ENCODE data around the gene MIB1.

Gene MIB1

DNA sequence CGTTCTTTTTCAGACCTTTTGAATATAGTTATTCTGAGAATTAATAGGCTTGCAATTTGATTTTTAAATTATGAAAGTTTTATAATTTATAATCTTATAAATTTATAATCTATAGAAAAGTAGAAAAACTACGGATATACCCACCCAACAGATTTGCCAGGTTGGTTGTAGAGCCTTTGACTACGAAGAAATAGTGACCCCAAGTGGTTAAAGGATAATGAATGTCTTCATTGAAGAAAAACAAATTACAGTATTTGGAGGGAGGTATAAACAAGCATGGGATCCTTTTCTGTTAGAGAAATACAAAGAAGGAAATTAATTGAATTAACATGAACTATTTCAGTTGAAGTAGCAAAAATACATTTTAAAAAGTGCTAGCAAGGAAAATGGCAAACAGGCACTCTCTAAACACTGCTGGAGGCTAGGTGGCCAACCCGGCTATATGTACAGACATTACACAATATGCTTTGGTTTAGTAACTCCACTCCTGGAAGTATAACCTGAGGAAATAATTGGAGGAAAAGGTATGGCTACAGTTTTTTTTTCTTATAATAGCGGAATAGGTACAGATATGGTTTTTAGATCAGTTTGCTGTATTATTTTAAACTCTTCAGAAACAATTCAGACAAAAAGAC, 110.9 kb downstream of the MIB1 start:
- peaks cover 64% of the 10 kb centered on the region for H3K36me3 ChIP-seq (ENCODE audit: control insufficient read depth, insufficient read depth, low read length)
- no peaks in the 10 kb centered on the region for H3K4me1 ChIP-seq (ENCODE audit: control insufficient read depth, insufficient read depth, low read length)
- no peak overlapping the region for H3K27ac ChIP-seq (ENCODE audit: low read depth, low read length)
- no peak overlapping the region for H3K4me3 ChIP-seq (ENCODE audit: low read depth, low read length)
- no peaks in the 10 kb centered on the region for H3K9me3 ChIP-seq (ENCODE audit: control insufficient read depth, insufficient read depth, low read length)
- H3K9ac ChIP-seq (ENCODE audit: low read depth, low read length), result no peak overlapping the region
- no peaks in the 10 kb centered on the region for H3K27me3 ChIP-seq (ENCODE audit: control insufficient read depth, insufficient read depth, low read length)

DNA sequence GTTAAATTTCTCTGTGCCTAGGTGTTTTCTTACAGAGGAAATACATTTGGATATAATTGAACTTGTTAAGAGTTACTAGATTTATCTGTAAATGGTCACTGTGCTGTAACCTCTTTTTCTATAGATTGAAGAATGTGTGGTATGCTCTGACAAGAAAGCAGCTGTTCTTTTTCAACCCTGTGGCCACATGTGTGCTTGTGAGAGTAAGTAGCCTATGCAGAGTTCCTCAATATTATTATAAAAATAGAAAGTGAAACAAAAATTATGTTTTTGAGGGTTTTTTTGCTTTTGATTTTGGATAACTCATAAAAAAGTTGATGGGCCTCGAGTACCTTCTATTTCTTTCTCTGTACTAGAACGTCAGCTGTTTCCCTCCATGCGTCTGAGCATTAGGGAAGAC, 112.4 kb downstream of the MIB1 start:
- no peak overlapping the region for H3K4me3 ChIP-seq (ENCODE audit: low read depth, low read length)
- no peaks in the 10 kb centered on the region for H3K4me1 ChIP-seq (ENCODE audit: control insufficient read depth, insufficient read depth, low read length)
- H3K9me3 ChIP-seq (ENCODE audit: control insufficient read depth, insufficient read depth, low read length), result no peaks in the 10 kb centered on the region
- H3K9ac ChIP-seq (ENCODE audit: low read depth, low read length), result no peak overlapping the region
- no peak overlapping the region for H3K27ac ChIP-seq (ENCODE audit: low read depth, low read length)
- H3K27me3 ChIP-seq (ENCODE audit: control insufficient read depth, insufficient read depth, low read length), result no peaks in the 10 kb centered on the region
- peaks cover 65% of the 10 kb centered on the region for H3K36me3 ChIP-seq (ENCODE audit: control insufficient read depth, insufficient read depth, low read length)

DNA sequence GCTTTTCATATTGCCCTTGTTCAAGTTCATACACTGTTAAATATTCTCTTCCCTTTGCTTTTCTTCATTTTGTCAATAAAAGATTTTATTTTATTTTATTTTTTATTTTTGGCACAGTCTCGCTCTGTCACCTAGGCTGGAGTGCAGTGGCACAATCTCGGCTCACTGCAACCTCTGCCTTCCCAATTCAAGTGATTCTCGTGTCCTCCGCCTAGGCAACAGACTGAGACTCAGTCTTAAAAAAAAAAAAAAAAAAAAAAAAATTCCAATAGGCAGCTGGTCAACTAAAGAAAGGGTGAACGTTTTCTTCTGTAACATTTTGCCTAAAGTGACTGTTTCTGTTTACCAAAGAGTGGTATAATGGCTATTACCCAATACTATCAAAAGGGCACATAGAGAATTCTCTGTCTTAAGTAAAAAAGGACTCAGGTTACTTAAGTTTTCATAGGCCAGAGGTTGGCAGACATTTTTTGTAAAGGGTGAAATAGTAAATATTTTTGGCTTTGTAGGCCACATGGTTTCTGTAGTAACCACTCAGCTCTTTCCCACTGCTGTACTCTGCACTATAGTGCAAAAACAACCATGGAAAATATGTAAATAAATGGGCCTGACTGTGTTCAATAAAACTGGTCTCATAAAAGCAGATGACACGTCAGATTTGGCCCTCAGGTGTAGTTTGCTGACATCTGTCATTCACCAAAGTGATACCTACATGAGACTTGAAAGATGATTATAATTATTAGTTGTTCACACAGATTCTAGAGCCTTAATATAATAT, 113.4 kb downstream of the MIB1 start:
- no peak overlapping the region for H3K9ac ChIP-seq (ENCODE audit: low read depth, low read length)

GRCh38 chr18:21855432-21855831, 114.8 kb downstream of the MIB1 start:
- H3K27ac ChIP-seq (ENCODE audit: low read depth, low read length), result no peak overlapping the region
- H3K36me3 ChIP-seq (ENCODE audit: control insufficient read depth, insufficient read depth, low read length), result peaks cover 66% of the 10 kb centered on the region

More for the DNA sequence above, 113.4 kb downstream of the MIB1 start:
- H3K27ac ChIP-seq (ENCODE audit: low read depth, low read length), result no peak overlapping the region
- H3K27me3 ChIP-seq (ENCODE audit: control insufficient read depth, insufficient read depth, low read length), result no peaks in the 10 kb centered on the region
- H3K36me3 ChIP-seq (ENCODE audit: control insufficient read depth, insufficient read depth, low read length), result peaks cover 68% of the 10 kb centered on the region
- H3K4me3 ChIP-seq (ENCODE audit: low read depth, low read length), result no peak overlapping the region
- no peaks in the 10 kb centered on the region for H3K4me1 ChIP-seq (ENCODE audit: control insufficient read depth, insufficient read depth, low read length)
- no peaks in the 10 kb centered on the region for H3K9me3 ChIP-seq (ENCODE audit: control insufficient read depth, insufficient read depth, low read length)

DNA sequence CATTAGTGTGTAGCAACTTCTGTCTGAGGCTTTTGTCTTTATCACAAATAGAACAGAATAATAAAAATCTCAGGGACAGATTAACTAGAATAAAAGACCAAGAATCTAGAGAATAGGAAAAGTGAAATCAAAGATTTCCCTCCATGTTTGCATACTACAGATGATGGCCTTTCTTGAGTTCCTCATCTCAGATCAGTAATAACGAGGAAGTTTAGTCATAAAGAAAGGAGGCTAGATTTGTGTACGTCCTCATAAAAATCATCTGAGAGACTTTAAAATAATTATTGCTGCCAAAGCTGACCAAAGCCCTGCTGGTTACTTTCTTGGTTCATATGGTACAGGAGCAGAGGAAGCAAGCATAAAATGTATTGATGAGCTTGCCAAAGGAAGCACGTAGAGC, 117.3 kb downstream of the MIB1 start:
- Histone ChIP-seq H3K9me3 (ENCODE audit: control insufficient read depth, insufficient read depth, low read length) (no peaks in the 10 kb centered on the region), H3K4me3 (ENCODE audit: low read depth, low read length) (no peak overlapping the region), H3K27me3 (ENCODE audit: control insufficient read depth, insufficient read depth, low read length) (no peaks in the 10 kb centered on the region), H3K9ac (ENCODE audit: low read depth, low read length) (no peak overlapping the region), H3K27ac (ENCODE audit: low read depth, low read length) (no peak overlapping the region), H3K36me3 (ENCODE audit: control insufficient read depth, insufficient read depth, low read length) (peaks cover 82% of the 10 kb centered on the region), H3K4me1 (ENCODE audit: control insufficient read depth, insufficient read depth, low read length) (no peaks in the 10 kb centered on the region)

More at GRCh38 chr18:21855432-21855831, 114.8 kb downstream of the MIB1 start:
- Histone ChIP-seq H3K4me1 (ENCODE audit: control insufficient read depth, insufficient read depth, low read length) (no peaks in the 10 kb centered on the region), H3K27me3 (ENCODE audit: control insufficient read depth, insufficient read depth, low read length) (no peaks in the 10 kb centered on the region), H3K4me3 (ENCODE audit: low read depth, low read length) (no peak overlapping the region), H3K9me3 (ENCODE audit: control insufficient read depth, insufficient read depth, low read length) (no peaks in the 10 kb centered on the region), H3K9ac (ENCODE audit: low read depth, low read length) (no peak overlapping the region)

DNA sequence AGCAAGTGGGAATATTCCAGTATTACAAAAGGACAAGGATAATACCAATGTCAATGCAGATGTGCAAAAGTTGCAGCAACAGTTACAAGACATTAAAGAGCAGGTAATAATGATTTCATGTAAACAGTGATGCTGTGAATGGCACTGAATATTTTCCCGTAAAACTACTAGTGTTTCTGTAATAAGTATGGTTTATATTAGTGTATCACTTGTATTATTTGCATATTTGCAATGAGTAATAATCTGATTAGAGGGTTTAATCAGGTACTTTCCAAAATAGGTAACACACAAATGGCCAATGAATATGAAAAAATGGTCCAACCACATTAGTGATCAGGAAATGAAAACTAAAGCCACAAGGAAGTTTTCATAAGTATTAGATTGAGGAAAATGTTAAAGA, 118.0 kb downstream of the MIB1 start:
- no peaks in the 10 kb centered on the region for H3K9me3 ChIP-seq (ENCODE audit: control insufficient read depth, insufficient read depth, low read length)
- H3K4me3 ChIP-seq (ENCODE audit: low read depth, low read length), result no peak overlapping the region
- no peak overlapping the region for H3K27ac ChIP-seq (ENCODE audit: low read depth, low read length)
- peaks cover 84% of the 10 kb centered on the region for H3K36me3 ChIP-seq (ENCODE audit: control insufficient read depth, insufficient read depth, low read length)
- no peaks in the 10 kb centered on the region for H3K27me3 ChIP-seq (ENCODE audit: control insufficient read depth, insufficient read depth, low read length)
- no peak overlapping the region for H3K9ac ChIP-seq (ENCODE audit: low read depth, low read length)
- H3K4me1 ChIP-seq (ENCODE audit: control insufficient read depth, insufficient read depth, low read length), result no peaks in the 10 kb centered on the region

- Histone ChIP-seq H3K27ac (ENCODE audit: low read depth, low read length) (no peak overlapping the region), H3K4me1 (ENCODE audit: control insufficient read depth, insufficient read depth, low read length) (no peaks in the 10 kb centered on the region), H3K9me3 (ENCODE audit: control insufficient read depth, insufficient read depth, low read length) (no peaks in the 10 kb centered on the region), H3K9ac (ENCODE audit: low read depth, low read length) (no peak overlapping the region), H3K27me3 (ENCODE audit: control insufficient read depth, insufficient read depth, low read length) (no peaks in the 10 kb centered on the region), H3K4me3 (ENCODE audit: low read depth, low read length) (no peak overlapping the region), H3K36me3 (ENCODE audit: control insufficient read depth, insufficient read depth, low read length) (peaks cover 55% of the 10 kb centered on the region)
Measured at GRCh38 chr18:21864386-21864785, 123.8 kb downstream of the MIB1 start.

- H3K9me3 ChIP-seq (ENCODE audit: control insufficient read depth, insufficient read depth, low read length), result no peaks in the 10 kb centered on the region
- no peaks in the 10 kb centered on the region for H3K4me1 ChIP-seq (ENCODE audit: control insufficient read depth, insufficient read depth, low read length)
- peaks cover 55% of the 10 kb centered on the region for H3K36me3 ChIP-seq (ENCODE audit: control insufficient read depth, insufficient read depth, low read length)
- H3K27me3 ChIP-seq (ENCODE audit: control insufficient read depth, insufficient read depth, low read length), result no peaks in the 10 kb centered on the region
- no peak overlapping the region for H3K9ac ChIP-seq (ENCODE audit: low read depth, low read length)
- no peak overlapping the region for H3K27ac ChIP-seq (ENCODE audit: low read depth, low read length)
- no peak overlapping the region for H3K4me3 ChIP-seq (ENCODE audit: low read depth, low read length)
Measured at GRCh38 chr18:21865043-21865442, 124.5 kb downstream of the MIB1 start.

- Histone ChIP-seq H3K4me3 (ENCODE audit: low read depth, low read length) (no peak overlapping the region), H3K27me3 (ENCODE audit: control insufficient read depth, insufficient read depth, low read length) (no peaks in the 10 kb centered on the region), H3K36me3 (ENCODE audit: control insufficient read depth, insufficient read depth, low read length) (peaks cover 23% of the 10 kb centered on the region), H3K9ac (ENCODE audit: low read depth, low read length) (no peak overlapping the region), H3K27ac (ENCODE audit: low read depth, low read length) (no peak overlapping the region), H3K4me1 (ENCODE audit: control insufficient read depth, insufficient read depth, low read length) (no peaks in the 10 kb centered on the region), H3K9me3 (ENCODE audit: control insufficient read depth, insufficient read depth, low read length) (no peaks in the 10 kb centered on the region)
Measured at GRCh38 chr18:21868770-21869169, 128.2 kb downstream of the MIB1 start.

GRCh38 chr18:21889570-21889969, 149.0 kb downstream of the MIB1 start:
- Histone ChIP-seq H3K27me3 (ENCODE audit: control insufficient read depth, insufficient read depth, low read length) (no peaks in the 10 kb centered on the region), H3K4me3 (ENCODE audit: low read depth, low read length) (no peak overlapping the region), H3K36me3 (ENCODE audit: control insufficient read depth, insufficient read depth, low read length) (no peaks in the 10 kb centered on the region), H3K4me1 (ENCODE audit: control insufficient read depth, insufficient read depth, low read length) (no peaks in the 10 kb centered on the region), H3K9me3 (ENCODE audit: control insufficient read depth, insufficient read depth, low read length) (peaks cover 10% of the 10 kb centered on the region), H3K9ac (ENCODE audit: low read depth, low read length) (no peak overlapping the region), H3K27ac (ENCODE audit: low read depth, low read length) (no peak overlapping the region)

- H3K9ac ChIP-seq (ENCODE audit: low read depth, low read length), result no peak overlapping the region
- H3K27me3 ChIP-seq (ENCODE audit: control insufficient read depth, insufficient read depth, low read length), result no peaks in the 10 kb centered on the region
- H3K27ac ChIP-seq (ENCODE audit: low read depth, low read length), result no peak overlapping the region
- H3K36me3 ChIP-seq (ENCODE audit: control insufficient read depth, insufficient read depth, low read length), result no peaks in the 10 kb centered on the region
- peaks cover under 1% of the 10 kb centered on the region; the same call in 1 of the 2 replicates for H3K9me3 ChIP-seq (ENCODE audit: control insufficient read depth, insufficient read depth, low read length)
- H3K4me3 ChIP-seq (ENCODE audit: low read depth, low read length), result no peak overlapping the region
- no peaks in the 10 kb centered on the region for H3K4me1 ChIP-seq (ENCODE audit: control insufficient read depth, insufficient read depth, low read length)
Measured at GRCh38 chr18:21894619-21895367, 154.2 kb downstream of the MIB1 start.

Measured in HUES48 (cell line).